ENCODE measurements around the gene NIPSNAP3A.

NIPSNAP3A gene

DNA sequence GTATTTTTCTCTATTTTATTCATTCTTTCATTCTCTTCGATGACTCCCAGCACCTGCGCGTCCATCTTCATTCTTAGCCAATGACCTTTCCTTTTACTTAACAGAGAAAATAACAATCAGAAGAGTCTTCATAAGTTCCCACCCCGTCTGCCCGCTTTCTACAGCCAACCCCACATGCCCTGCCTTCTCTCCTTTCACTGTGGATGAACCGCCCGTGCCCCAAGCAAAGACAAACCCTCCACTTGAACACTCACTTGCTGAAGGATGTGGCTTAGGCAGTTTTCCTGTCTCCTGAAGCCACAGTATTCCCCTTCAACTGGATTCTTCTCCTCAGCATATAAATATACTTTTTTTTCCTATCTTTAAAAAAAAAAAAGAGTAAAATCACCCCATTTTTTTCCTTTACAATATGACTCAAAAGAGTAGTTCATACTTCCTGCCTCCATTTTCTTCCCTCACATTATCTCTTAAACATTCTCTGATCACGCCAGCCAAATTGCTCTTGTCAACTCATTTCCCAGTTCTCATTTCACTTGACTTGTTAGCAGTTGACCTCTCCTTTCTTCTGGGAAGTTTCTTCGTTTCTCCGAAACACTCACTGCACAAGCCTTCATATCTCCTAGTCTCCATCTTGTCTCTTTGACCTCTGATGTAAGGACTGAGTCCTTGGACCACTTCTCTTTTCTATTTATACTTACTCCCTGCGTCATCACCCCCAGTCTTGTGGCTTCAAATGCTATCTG is 27.5 kb downstream of the NIPSNAP3A start:
- DNase-seq (ENCODE audit: low spot score), result no peak

DNA sequence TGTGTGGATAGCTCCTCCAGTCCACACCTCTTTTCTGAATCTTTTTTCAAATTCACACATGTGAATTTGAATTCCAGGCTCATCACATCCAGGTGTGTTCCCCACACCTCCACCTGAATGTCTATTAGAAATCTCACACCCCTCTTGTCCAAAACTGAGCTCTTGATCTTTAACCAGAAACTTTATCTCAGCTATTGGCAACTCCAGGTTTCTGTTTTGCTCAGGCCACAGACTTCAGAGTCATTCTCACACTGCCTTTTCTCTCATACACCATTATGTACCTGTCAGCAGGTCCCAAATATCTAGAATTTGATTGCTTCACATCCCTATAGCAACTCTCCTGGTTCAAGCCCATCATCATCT is 28.1 kb downstream of the NIPSNAP3A start:
- no peak for DNase-seq (ENCODE audit: low spot score)

- no peak for DNase-seq (ENCODE audit: low spot score)
These were observed 28.5 kb downstream of the NIPSNAP3A start for GRCh38 chr9:104775976-104776375.

- DNase-seq (ENCODE audit: low spot score), result no peak
These were observed 29.3 kb downstream of the NIPSNAP3A start for GRCh38 chr9:104776797-104777196.

- DNase-seq (ENCODE audit: low spot score), result no peak
These were observed 31.3 kb downstream of the NIPSNAP3A start for GRCh38 chr9:104778802-104779201.

- no peak for DNase-seq (ENCODE audit: low spot score)
These were observed 31.9 kb downstream of the NIPSNAP3A start for GRCh38 chr9:104779334-104779733.

GRCh38 chr9:104779946-104780535 is 32.6 kb downstream of the NIPSNAP3A start:
- no peak for DNase-seq (ENCODE audit: low spot score)

- no peak for DNase-seq (ENCODE audit: low spot score)
These were observed 33.4 kb downstream of the NIPSNAP3A start for GRCh38 chr9:104780796-104781395.

DNA sequence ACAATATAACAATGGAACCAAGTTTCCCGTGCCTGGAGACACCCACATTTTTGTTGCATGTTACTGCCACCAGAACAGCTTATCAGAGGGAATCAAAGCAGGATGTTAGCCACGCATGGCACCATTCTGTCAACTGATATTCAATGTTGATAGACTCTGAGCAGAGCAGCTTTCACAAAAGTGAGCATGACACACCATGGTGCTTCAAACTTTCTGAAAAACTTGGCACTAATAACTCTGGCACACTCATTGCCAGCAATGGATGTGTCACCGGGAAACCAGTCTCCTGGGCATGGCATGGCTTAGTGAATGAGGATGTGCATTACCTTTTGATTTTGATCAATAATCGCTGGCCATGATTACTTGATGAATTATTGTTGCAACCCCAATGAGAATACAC is 36.1 kb downstream of the NIPSNAP3A start:
- DNase-seq (ENCODE audit: low spot score), result no peak

DNA sequence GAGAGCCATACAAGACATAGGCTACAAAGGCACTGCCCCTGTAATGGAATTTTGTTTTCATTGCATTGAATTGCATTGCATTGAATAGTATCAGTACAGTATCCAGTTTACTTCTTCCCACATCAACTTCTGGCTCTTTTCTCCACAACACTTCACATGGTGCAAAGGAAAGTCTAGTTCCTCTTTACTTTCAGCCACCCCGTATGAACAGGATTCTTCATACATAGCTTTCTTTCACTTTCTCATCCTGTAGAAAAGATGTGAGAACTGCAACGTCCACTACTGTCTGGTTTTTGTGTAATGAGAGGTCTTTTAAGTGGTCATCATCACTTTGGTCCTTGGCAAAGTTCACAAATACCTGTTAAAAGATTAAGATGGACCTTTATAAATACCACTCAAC is 36.6 kb downstream of the NIPSNAP3A start:
- DNase-seq (ENCODE audit: low spot score), result no peak

DNA sequence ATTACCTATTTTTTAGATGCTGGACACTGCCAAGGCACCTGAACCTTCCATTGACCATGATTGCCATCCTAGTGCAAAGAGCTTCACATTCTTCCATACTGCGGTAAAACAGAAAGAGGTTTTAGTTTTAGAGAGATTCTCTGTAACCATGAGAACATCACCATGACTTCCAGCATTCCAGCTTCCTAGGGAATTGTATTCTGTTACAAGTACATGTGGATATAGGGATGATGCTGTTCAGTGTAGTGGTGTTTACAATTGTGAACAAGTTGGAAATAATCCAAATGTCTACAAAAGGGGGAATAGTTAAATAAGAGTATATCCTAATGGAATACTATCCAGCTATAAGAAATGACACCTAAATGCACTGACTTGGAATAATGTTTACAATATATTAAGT is 38.8 kb downstream of the NIPSNAP3A start:
- DNase-seq (ENCODE audit: low spot score), result no peak

DNA sequence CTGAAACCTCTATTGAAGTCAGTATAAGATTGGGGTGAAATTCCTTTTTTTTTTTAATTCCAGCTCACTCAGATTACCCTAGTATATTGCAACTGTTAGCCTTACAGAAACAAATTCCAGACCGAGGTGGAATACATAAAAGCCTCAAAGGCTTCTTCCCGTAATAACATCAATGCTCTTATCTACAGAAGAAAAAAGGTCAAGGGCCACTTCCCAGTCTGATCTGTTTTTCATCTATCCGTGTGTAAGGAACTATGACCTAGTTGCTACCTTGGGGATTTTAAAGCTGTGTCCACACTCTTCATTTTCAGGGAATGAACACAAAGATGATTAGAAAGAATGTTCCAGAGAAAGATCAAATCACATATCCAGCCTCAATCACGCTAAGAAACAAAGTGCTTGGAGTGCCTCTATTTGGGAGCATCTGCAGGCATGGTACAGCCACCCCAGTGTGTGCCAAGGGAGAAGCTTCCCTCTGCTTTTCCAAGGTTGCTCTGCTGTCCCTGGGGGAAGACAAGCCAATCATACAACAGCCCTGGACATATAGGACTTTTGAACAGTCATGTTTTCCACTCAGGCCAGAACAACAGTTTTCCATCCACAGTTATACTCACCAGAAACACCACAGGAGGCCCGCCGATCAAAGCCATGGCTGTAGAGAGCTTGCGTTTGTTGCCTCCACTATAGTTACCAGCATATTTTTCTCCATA is 40.0 kb downstream of the NIPSNAP3A start:
- DNase-seq (ENCODE audit: low spot score), result no peak

DNA sequence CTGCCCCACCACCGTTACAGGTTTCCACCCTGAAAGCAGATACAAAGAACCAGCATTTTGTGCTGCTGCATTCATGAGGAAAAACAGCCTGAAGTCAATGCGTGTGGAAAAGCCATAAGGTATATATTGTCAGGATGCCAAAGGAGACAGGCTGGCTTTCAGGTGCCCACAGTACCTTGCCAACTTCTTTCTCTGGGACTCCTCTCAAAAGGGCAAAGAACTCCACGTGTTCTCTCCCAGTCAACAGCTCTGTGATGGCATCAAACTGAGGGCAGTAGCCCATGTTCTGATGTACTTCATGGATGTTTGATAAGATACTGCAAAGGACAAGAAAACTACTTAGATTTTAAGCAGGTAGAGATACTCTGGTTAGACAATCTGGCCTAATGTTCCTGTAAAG is 40.8 kb downstream of the NIPSNAP3A start:
- DNase-seq (ENCODE audit: low spot score), result no peak

DNA sequence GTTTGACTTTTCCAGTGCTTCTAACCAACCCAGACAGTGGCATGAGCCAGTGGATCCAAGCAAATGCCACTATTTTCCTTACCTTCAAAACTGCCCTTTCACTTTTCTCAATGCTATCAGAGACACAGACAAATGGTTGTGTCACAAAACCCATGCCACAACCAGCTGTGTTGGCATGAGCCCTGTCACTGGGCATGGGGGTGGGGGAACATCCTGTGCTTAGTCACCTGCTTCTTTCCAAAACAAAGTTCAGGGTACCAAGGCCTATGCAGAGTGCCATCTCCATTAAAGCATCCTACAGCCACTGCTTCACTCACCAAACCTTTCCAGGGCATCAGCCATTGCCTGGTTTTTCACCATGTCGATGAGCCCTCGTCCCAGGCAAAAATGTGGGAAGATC is 46.6 kb downstream of the NIPSNAP3A start:
- no peak for DNase-seq (ENCODE audit: low spot score)

- DNase-seq (ENCODE audit: low spot score), result no peak
These were observed 47.6 kb downstream of the NIPSNAP3A start for GRCh38 chr9:104795082-104795481.

GRCh38 chr9:104795857-104796256 is 48.4 kb downstream of the NIPSNAP3A start:
- no peak for DNase-seq (ENCODE audit: low spot score)

- DNase-seq (ENCODE audit: low spot score), result no peak
These were observed 50.9 kb downstream of the NIPSNAP3A start for GRCh38 chr9:104798209-104798995.

- DNase-seq (ENCODE audit: low spot score), result no peak
These were observed 52.7 kb downstream of the NIPSNAP3A start for GRCh38 chr9:104800068-104800785.

GRCh38 chr9:104802110-104802509 is 54.6 kb downstream of the NIPSNAP3A start:
- no peak for DNase-seq (ENCODE audit: low spot score)

GRCh38 chr9:104802906-104803305 is 55.4 kb downstream of the NIPSNAP3A start:
- DNase-seq (ENCODE audit: low spot score), result no peak

DNA sequence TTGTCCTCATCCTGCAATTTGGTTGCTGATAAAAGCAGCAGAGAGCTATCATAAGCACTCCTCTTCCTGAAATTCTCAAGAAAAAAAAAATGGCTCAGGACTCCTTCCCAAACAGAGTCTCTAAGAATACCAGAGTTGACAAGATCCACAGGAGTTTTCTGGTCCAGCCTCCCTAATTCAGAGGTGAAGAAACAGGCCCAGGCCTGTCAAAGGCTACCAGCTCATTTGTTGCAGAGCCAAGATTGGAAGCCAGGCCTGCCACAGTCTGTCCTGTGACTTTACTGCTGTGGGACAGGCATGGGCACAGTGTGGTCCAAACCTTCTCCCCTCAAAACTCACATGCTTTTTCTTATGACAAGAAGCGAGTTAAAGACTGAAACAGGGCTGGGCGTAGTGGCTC is 58.0 kb downstream of the NIPSNAP3A start:
- DNase-seq (ENCODE audit: low spot score), result no peak
